Kidney epithelial cell (primary cell): Measurements from ENCODE around the gene STX1A. TPM values are rescaled to one million over a fixed set of nuclear protein-coding genes. Genes with fewer than 3 reads are reported as not detected.

Source experiments
- DNase-seq: peaks from one replicate; pipeline ENCODE4 v3.0.0-alpha.2; 2010; ENCODE audit warnings: low read depth
- H3K27me3 ChIP-seq: 2 replicates; pipeline ENCODE4 v1.6.0; 2011; ENCODE audit warnings: low read length; ENCODE audit not compliant: control insufficient read depth, insufficient read depth
- H3K36me3 ChIP-seq: 2 replicates; pipeline ENCODE4 v1.5.1; 2011; ENCODE audit warnings: low read length; ENCODE audit not compliant: control insufficient read depth, insufficient read depth
- H3K4me3 ChIP-seq: 2 replicates; pipeline ENCODE4 v1.5.1; 2011; ENCODE audit warnings: low read depth, mild to moderate bottlenecking, control low read depth, low read length
- total RNA-seq: library from RNA; depleted of rRNA; stranded (reverse); fragments of >200 nt; gene quantifications from 2 replicates; pipeline ENCODE4 v1.2.3, GENCODE V29; 2015
- TF ChIP-seq, protein P1 (sequence below): IDR thresholded peaks from 2 replicates; pipeline ENCODE4 v1.5.1; 2011; ENCODE audit warnings: mild to moderate bottlenecking, moderate library complexity, low read length, control low read depth, inconsistent platforms; ENCODE audit not compliant: insufficient read depth, poor library complexity, severe bottlenecking

The STX1A gene
- total RNA-seq, 1 donor from 2014 or later = 25.9 TPM

DNA sequence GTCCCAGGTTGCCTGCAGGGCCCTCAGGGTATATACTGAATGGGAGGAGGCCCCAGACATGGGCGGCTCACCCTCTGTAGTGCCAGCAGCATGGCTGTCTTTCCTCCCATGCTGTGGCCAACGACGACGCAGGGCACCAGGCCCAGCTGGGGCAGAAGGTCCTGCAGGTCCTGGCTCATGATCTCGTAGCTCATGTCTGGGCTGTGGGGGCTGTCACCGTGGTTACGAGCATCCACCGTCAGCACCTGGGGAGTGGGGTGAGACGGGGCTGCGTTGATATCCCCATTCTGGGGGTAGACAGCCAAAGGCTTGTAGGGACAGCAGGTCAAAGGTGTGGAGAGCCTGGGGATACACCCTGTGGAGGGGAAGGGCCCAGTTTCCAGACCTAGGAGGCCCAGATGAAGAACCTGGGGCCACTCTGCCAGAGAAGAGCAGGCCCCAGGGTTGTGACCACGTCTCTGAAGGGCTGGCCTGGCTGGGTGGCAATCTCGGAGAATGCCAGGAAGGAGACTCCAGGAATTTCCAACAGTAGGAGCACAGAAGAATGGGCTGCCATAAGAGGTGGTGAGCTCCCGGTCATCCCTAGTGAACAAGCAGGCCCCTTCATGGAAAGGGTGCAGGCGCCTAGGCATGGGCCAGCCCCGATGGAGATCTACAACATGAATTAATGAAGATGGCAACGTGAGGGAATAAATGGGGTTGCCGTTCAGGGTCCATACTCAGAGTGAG is 18.2 kb upstream of the STX1A start:
- Histone ChIP-seq H3K36me3 (no peaks in the 10 kb centered on the region), H3K4me3 (peak overlapping the region; percentile 74), H3K27me3 (no peaks in the 10 kb centered on the region)
- DNase-seq = no peak
- TF ChIP-seq, protein P1, sequence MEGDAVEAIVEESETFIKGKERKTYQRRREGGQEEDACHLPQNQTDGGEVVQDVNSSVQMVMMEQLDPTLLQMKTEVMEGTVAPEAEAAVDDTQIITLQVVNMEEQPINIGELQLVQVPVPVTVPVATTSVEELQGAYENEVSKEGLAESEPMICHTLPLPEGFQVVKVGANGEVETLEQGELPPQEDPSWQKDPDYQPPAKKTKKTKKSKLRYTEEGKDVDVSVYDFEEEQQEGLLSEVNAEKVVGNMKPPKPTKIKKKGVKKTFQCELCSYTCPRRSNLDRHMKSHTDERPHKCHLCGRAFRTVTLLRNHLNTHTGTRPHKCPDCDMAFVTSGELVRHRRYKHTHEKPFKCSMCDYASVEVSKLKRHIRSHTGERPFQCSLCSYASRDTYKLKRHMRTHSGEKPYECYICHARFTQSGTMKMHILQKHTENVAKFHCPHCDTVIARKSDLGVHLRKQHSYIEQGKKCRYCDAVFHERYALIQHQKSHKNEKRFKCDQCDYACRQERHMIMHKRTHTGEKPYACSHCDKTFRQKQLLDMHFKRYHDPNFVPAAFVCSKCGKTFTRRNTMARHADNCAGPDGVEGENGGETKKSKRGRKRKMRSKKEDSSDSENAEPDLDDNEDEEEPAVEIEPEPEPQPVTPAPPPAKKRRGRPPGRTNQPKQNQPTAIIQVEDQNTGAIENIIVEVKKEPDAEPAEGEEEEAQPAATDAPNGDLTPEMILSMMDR = no peak

DNA sequence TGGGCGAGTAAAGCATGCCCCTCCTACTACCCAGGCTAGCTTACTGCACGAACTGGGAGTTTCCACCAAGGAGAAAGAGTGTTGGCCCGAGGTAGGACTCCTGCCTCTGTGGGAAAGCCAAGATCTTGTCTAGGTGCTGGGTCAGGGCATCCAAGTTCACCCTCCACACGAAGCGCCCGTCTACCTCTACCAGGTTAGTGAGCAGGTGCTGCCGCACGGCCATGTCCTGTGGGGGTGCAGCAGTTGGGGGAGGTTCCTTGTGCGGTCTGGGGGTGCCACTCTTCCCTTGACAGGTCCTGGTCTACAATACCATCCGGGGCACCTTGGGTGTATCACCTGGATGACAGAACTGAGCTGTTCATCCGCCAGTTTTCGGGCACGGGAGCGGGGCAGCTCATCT is 17.4 kb upstream of the STX1A start:
- TF ChIP-seq, protein P1 = no peak
- Histone ChIP-seq H3K36me3 (no peaks in the 10 kb centered on the region), H3K4me3 (no peak overlapping the region), H3K27me3 (no peaks in the 10 kb centered on the region)
- no peak for DNase-seq

DNA sequence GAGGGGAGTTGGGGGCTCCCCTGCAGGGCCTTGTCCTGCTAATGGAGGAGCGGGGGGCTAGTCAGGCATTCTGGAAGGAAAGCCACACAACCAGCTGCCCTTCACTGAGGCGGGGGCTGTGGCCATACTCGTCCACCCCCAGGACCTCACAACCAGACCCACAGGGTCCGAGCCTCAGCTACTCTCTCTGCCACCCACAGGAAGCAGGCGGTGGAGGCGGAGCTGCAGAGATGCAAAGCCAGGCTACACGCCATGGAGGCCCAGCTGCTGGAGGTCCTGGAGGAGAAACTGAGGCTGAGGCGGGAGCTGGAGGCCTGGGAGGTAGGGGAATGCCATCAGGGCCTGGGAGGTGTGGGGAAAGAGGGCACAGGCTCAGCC is 16.0 kb upstream of the STX1A start:
- DNase-seq = no peak
- TF ChIP-seq, protein P1 = no peak
- H3K36me3 ChIP-seq = no peaks in the 10 kb centered on the region

DNA sequence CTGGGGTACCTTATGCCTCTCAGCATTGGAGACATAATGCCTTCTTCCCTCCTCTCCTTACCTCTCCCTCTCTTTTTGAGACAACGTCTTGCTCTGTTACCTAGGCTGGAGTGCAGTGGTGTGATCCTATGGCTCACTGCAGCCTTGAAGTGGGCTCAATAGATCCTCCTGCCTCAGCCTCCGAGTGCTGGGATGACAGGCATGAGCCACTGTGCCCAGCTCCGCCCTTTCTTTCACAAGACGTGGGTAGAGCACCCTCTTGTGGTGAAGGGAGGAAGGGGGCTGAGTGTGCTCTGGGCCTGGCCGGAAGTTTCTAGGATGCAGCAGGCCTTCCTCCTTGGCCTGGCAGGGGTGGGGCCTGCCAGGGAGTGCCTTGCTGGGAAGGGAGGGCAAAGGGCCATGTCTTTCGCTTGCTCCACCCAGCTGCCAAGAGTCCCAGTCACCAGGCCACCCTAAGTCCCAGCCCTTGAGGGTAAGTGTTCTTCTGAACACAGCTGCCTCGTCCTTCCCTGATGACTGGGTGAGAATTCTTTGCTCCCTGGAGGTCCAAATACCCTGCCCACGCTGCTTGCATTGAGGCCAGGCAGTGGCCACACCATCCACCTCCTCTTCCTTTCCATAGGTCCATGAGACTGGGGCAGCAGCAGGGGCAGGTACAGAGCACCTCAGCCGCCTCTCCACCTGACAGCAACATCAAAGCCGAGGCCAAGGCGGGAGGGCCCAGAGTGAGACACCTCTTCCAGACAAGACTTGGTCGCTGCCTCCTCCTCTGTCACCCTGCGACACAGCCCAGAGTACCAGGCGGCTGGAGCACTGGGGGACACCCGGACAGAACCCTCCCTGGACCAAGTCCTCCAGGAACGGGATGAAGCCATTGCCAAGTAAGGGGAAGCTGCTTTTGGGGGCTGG is 15.4 kb upstream of the STX1A start:
- H3K27me3 ChIP-seq = no peaks in the 10 kb centered on the region
- TF ChIP-seq, protein P1 = peak; percentile 85
- DNase-seq = no peak
- no peak overlapping the region for H3K4me3 ChIP-seq
- no peaks in the 10 kb centered on the region for H3K36me3 ChIP-seq

More for the DNA sequence above, 16.0 kb upstream of the STX1A start:
- Histone ChIP-seq H3K27me3 (no peaks in the 10 kb centered on the region), H3K4me3 (no peak overlapping the region)

DNA sequence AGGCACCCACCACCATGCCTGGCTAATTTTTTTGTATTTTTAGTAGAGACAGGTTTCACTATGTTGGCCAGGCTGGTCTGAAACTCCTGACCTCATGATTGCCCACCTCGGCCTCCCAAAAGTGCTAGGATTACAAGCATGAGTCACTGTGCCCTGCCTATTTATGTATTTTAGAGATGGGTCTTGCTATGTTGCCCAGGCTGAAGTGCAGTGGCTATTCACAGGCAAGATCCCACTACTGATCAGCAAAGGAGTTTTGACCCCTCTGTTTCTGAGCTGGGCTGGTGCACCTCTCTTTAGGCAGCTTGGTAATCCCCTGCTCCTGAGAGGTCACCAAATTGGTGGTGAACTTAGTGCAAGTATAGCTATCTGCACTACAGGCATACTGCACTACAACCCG is 12.9 kb upstream of the STX1A start:
- H3K36me3 ChIP-seq = no peaks in the 10 kb centered on the region
- no peak for DNase-seq
- TF ChIP-seq, protein P1 = no peak
- H3K4me3 ChIP-seq = no peak overlapping the region
- H3K27me3 ChIP-seq = no peaks in the 10 kb centered on the region
